HG02642 (cell line): ENCODE results near the gene CYSRT1.
A peak's percentile ranks its signal among the peaks of the same experiment; 100 is the strongest.

Experiments used
- ATAC-seq: cut with Tn5 transposase; IDR thresholded peaks from one replicate; pipeline ENCODE4 v1.9.1; 2021; ENCODE audit warnings: mild to moderate bottlenecking; ENCODE audit not compliant: unreplicated experiment, poor library complexity

Gene CYSRT1

GRCh38 chr9:137205126-137206069 lies 19.6 kb upstream of the CYSRT1 start, which contains the start of the genes NDOR1 and TMEM203:
Gene NDOR1, plus strand, starts transcription at chr9:137205700. Its CDS starts 78 bp downstream, at chr9:137205778.
Gene TMEM203, minus strand, starts transcription at chr9:137205648. Its CDS starts 234 bp downstream, at chr9:137205414.
- ATAC-seq: peak; percentile 52

GRCh38 chr9:137206602-137207001 lies 18.4 kb upstream of the CYSRT1 start:
- no peak for ATAC-seq

GRCh38 chr9:137211532-137211931 lies 13.4 kb upstream of the CYSRT1 start:
- no peak for ATAC-seq

GRCh38 chr9:137212520-137212919 lies 12.5 kb upstream of the CYSRT1 start:
- no peak for ATAC-seq

GRCh38 chr9:137213160-137214060 lies 11.6 kb upstream of the CYSRT1 start:
- ATAC-seq: no peak

GRCh38 chr9:137214620-137215019 lies 10.4 kb upstream of the CYSRT1 start:
- no peak for ATAC-seq

GRCh38 chr9:137215196-137215986 lies 9.6 kb upstream of the CYSRT1 start:
- ATAC-seq: no peak

- no peak for ATAC-seq
These were observed 8.6 kb upstream of the CYSRT1 start for GRCh38 chr9:137216188-137216965.

- no peak for ATAC-seq
These were observed 7.4 kb upstream of the CYSRT1 start for GRCh38 chr9:137217276-137218211.

GRCh38 chr9:137218212-137218753 lies 6.7 kb upstream of the CYSRT1 start:
- ATAC-seq: no peak

- ATAC-seq: no peak
These were observed 6.2 kb upstream of the CYSRT1 start for GRCh38 chr9:137218754-137219271.

- no peak for ATAC-seq
These were observed 5.1 kb upstream of the CYSRT1 start for GRCh38 chr9:137219757-137220316.

- no peak for ATAC-seq
These were observed 4.5 kb upstream of the CYSRT1 start for GRCh38 chr9:137220317-137221094.

GRCh38 chr9:137221095-137221505 lies 3.9 kb upstream of the CYSRT1 start:
- ATAC-seq: no peak

- ATAC-seq: no peak
These were observed 3.4 kb upstream of the CYSRT1 start for GRCh38 chr9:137221506-137222111.
